ENCODE data around the gene RYR2. TPM values are rescaled to one million over a fixed set of nuclear protein-coding genes. Genes with fewer than 3 reads are reported as not detected.
"Not testable (repeated sequence)": the region's sequence is repeated elsewhere in the genome, so short reads cannot be mapped to it uniquely, and the experiment has no call there.

Gene RYR2
- polyA plus RNA-seq, 2 of the 4 experiments (the other 2 are of a cell fraction) = 0.06 TPM; not detected in 1

DNA sequence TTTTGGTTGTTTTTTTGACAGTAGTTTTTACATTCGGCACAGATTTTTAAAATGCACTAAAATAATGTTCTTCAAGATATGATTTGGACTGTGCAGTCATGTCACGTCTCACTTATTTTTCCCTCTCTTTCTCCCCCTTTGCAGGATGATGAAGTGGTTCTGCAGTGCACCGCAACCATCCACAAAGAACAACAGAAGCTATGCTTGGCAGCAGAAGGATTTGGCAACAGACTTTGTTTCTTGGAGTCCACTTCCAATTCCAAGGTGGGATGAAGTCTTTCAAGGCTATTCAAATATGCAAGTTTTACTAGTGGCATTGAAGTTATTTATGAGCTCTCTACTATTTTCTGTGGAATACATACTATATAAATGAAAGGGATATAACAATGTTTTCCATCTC, 228.4 kb downstream of the RYR2 start:
- no peak for ATAC-seq
- Histone ChIP-seq H3K4me2 (no peak overlapping the region), H3K27ac (no peak overlapping the region), H3K9me3 (no peaks in the 10 kb centered on the region), H3K4me1 (no peaks in the 10 kb centered on the region), H3K4me3 (no peak overlapping the region)
- POLR2A ChIA-PET = no interaction called here
- no peak for DNase-seq (ENCODE audit: low read depth in 1 of 2, low spot score in 1 of 2)
- 46% methylated on average over 3 of the region's 3 CpGs for WGBS (ENCODE audit: missing lambda C conversion rate)
- CTCF ChIA-PET = no interaction called here
- no peak for FAIRE-seq
- TF ChIP-seq ESRRA (IDR thresholded peaks at IDR 0.05; ENCODE audit: borderline replicate concordance, low read length) = no peak
- TF ChIP-seq, protein P1, sequence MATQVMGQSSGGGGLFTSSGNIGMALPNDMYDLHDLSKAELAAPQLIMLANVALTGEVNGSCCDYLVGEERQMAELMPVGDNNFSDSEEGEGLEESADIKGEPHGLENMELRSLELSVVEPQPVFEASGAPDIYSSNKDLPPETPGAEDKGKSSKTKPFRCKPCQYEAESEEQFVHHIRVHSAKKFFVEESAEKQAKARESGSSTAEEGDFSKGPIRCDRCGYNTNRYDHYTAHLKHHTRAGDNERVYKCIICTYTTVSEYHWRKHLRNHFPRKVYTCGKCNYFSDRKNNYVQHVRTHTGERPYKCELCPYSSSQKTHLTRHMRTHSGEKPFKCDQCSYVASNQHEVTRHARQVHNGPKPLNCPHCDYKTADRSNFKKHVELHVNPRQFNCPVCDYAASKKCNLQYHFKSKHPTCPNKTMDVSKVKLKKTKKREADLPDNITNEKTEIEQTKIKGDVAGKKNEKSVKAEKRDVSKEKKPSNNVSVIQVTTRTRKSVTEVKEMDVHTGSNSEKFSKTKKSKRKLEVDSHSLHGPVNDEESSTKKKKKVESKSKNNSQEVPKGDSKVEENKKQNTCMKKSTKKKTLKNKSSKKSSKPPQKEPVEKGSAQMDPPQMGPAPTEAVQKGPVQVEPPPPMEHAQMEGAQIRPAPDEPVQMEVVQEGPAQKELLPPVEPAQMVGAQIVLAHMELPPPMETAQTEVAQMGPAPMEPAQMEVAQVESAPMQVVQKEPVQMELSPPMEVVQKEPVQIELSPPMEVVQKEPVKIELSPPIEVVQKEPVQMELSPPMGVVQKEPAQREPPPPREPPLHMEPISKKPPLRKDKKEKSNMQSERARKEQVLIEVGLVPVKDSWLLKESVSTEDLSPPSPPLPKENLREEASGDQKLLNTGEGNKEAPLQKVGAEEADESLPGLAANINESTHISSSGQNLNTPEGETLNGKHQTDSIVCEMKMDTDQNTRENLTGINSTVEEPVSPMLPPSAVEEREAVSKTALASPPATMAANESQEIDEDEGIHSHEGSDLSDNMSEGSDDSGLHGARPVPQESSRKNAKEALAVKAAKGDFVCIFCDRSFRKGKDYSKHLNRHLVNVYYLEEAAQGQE (IDR thresholded peaks at IDR 0.05) = no peak

DNA sequence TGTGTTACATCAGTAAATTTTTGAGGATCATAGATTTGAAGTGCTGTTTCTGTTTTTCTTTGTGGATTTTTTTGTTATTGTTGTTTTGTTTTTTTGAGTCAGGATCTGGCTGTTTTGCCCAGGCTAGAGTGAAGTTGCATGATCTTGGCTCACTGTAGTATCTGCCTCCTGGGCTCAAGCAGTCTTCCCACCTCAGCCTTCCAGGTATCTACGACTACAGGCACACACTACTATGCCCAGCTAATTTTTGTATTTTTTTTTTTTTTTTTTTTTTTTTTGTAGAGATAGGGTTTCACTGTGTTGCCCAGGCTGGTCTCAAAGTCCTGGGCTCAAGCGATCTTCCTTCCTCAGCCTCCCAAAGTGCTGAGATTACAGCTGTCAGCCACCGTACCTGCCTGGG, 236.0 kb downstream of the RYR2 start:
- H3K27ac ChIP-seq; H3K4me2 ChIP-seq; DNase-seq (ENCODE audit: low read depth in 1 of 2, low spot score in 1 of 2); POLR2A ChIA-PET; CTCF ChIA-PET; ATAC-seq; FAIRE-seq; H3K9me3 ChIP-seq; H3K4me3 ChIP-seq; H3K4me1 ChIP-seq: not testable (repeated sequence)
- WGBS (ENCODE audit: missing lambda C conversion rate) = 24% methylated on average over 3 of the region's 3 CpGs

GRCh38 chr1:237279629-237280028, 237.6 kb downstream of the RYR2 start:
- 8% methylated on average over 1 of the region's 1 CpG for WGBS (ENCODE audit: missing lambda C conversion rate)
- H3K27ac ChIP-seq = no peak overlapping the region
- TF ChIP-seq HOXB13 (CRISPR knock-in tag; IDR thresholded peaks at IDR 0.05; ENCODE audit: low read depth) = no peak
- no peak for TF ChIP-seq FOXS1 (CRISPR knock-in tag; IDR thresholded peaks at IDR 0.05)
- TF ChIP-seq RARB (CRISPR knock-in tag; IDR thresholded peaks at IDR 0.05) = no peak
- TF ChIP-seq PHF8 (IDR thresholded peaks at IDR 0.05; ENCODE audit: borderline replicate concordance, low read depth) = no peak
- TF ChIP-seq MAX (IDR thresholded peaks at IDR 0.05) = no peak
- TF ChIP-seq JUN (IDR thresholded peaks at IDR 0.05) = no peak
- TF ChIP-seq, protein P2, sequence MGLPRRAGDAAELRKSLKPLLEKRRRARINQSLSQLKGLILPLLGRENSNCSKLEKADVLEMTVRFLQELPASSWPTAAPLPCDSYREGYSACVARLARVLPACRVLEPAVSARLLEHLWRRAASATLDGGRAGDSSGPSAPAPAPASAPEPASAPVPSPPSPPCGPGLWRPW (IDR thresholded peaks at IDR 0.05) = no peak
- no peak for TF ChIP-seq ZNF302 (CRISPR knock-in tag; IDR thresholded peaks at IDR 0.05)
- no peak for TF ChIP-seq SMC3 (IDR thresholded peaks at IDR 0.05)
- no peak for TF ChIP-seq CBX2 (IDR thresholded peaks at IDR 0.05; ENCODE audit: borderline replicate concordance, low read depth)
- no peak for TF ChIP-seq RCOR1 (IDR thresholded peaks at IDR 0.05; ENCODE audit: low read depth, low read length)

DNA sequence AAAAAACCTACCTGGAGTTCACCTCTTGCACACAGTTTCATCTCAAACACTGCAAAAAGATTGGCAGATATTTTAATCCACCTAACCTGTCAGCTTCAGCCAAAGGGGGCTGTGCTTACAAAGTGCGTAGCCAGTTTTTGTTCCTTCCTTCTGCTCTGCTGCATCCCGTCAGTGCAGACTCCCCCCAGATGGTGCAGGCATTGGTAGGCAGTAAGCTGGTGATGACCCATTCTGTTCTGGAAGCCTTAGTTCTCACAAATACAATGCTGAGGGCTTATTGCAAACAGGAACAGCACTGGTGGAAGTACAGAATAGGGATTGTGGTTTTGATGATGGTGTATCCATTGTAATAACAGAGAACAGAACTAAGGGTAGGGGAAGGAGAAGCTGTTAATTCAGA, 239.5 kb downstream of the RYR2 start:
- FAIRE-seq (no peak), DNase-seq (ENCODE audit: low read depth in 1 of 2, low spot score in 1 of 2) (no peak), ATAC-seq (no peak)
- CTCF ChIA-PET = interaction anchor here (0.6 to 0.8 kb wide), 3 partner anchors 15 to 219 kb away, joined by 3 read pairs; no protein-coding TSS in a partner anchor
- no peak overlapping the region for H3K4me3 ChIP-seq
- no peaks in the 10 kb centered on the region for H3K4me1 ChIP-seq
- H3K27ac ChIP-seq = no peak overlapping the region
- POLR2A ChIA-PET = no interaction called here
- no peak overlapping the region for H3K4me2 ChIP-seq
- H3K9me3 ChIP-seq = no peaks in the 10 kb centered on the region
- 37% methylated on average over 2 of the region's 2 CpGs for WGBS (ENCODE audit: missing lambda C conversion rate)
- TF ChIP-seq BCL3 (IDR thresholded peaks at IDR 0.05) = no peak
- no peak for TF ChIP-seq FOSB (CRISPR knock-in tag; IDR thresholded peaks at IDR 0.05)
- TF ChIP-seq ZFP36 (IDR thresholded peaks at IDR 0.05; ENCODE audit: borderline replicate concordance, partially characterized antibody) = no peak
- no peak for TF ChIP-seq SMC3 (IDR thresholded peaks at IDR 0.05)

More at GRCh38 chr1:237279629-237280028, 237.6 kb downstream of the RYR2 start:
- Histone ChIP-seq H3K4me2 (no peak overlapping the region), H3K4me1 (no peaks in the 10 kb centered on the region), H3K4me3 (no peak overlapping the region), H3K9me3 (no peaks in the 10 kb centered on the region)
- ChIA-PET POLR2A (no interaction called here), CTCF (no interaction called here)
- no peak for DNase-seq (ENCODE audit: low read depth in 1 of 2, low spot score in 1 of 2)
- no peak for ATAC-seq
- FAIRE-seq = no peak

Data from A549 (cell line).